ENCODE results near the gene PDX1.
A peak's percentile ranks its signal among the peaks of the same experiment; 100 is the strongest.

Gene PDX1

DNA sequence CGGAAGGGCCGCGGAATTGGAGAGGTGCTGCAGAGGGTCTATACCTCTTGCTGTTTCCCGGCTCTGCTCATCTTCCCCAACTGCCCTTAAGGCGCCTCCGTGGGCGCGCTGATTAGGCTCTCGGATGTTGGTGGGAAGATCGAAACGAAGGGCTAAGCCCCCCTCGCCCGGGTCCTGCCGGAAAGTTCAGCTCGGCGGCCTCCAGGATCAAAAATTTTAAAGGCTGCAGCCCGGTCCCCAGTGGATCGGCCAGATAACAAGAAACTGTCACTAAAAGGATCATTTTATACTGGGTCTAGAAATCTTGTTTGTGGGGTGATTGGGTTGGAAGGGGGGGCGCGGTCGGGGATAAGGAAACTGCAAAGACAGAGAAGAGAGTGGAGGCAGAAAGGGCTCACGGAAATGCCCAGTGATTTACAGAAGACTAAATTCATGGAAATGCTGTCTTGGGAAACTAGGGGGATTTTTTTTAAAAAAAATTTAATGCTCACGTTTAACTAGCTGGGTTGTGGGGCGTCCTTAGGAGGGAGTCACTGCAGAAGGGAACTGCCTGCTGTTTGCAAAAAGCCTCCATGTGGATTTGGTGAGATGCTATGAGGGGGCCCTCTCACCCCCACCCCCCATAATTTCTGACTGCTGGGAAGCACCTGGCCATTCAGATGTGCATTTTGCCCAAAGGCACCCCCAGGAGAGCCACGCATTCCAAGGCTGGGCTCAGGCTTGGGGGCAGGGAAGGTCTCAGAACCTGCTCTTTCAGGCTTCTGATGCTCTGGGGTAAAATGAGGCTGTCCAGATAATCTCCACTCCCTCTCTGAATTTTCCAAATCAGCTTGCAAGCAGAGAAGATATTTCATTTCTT is 41.7 kb downstream of the PDX1 start:
- TF ChIP-seq ZFX (IDR thresholded peaks at IDR 0.05), result no peak
- TF ChIP-seq, protein P1, sequence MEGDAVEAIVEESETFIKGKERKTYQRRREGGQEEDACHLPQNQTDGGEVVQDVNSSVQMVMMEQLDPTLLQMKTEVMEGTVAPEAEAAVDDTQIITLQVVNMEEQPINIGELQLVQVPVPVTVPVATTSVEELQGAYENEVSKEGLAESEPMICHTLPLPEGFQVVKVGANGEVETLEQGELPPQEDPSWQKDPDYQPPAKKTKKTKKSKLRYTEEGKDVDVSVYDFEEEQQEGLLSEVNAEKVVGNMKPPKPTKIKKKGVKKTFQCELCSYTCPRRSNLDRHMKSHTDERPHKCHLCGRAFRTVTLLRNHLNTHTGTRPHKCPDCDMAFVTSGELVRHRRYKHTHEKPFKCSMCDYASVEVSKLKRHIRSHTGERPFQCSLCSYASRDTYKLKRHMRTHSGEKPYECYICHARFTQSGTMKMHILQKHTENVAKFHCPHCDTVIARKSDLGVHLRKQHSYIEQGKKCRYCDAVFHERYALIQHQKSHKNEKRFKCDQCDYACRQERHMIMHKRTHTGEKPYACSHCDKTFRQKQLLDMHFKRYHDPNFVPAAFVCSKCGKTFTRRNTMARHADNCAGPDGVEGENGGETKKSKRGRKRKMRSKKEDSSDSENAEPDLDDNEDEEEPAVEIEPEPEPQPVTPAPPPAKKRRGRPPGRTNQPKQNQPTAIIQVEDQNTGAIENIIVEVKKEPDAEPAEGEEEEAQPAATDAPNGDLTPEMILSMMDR (conservative IDR thresholded peaks at IDR 0.05), result no peak
- peak overlapping the region; percentile 35 for H3K27ac ChIP-seq

DNA sequence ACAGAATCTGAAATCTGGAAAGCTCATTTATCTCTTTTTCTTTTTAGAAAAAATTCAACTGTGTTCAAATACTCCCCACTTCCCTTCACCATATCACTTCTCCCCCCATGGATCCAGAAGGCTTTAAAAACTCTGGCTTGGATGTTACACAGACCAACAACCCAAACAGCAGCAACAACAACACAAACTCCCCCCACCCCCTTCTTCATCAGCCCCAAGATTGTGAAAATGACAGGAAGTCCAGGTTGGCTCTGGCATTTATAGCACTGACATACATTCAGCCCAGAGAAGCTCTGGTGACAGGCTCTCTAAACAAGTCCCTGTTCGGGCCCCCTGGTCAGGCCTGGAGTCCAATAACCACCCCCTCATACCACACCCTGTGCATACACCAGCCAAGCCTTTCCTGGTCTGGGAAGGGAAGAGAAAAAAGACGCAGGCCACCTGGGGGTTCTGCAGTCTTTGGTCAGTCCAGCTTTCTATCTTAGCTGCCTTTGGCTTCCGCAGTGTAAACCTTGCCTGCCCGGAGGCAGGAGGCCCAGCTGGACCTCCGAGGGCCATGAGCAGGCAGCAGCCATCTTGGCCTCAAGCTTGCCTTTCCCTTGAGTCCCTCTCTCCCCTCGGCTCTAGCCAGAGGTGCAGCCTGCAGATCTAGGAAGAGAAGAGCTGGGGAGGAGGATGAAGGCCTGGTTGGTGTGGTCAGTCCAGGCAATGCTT is 42.5 kb downstream of the PDX1 start:
- H3K27ac ChIP-seq, result no peak overlapping the region
- TF ChIP-seq, protein P1 (conservative IDR thresholded peaks at IDR 0.05), result no peak
- no peak for TF ChIP-seq ZFX (IDR thresholded peaks at IDR 0.05)

DNA sequence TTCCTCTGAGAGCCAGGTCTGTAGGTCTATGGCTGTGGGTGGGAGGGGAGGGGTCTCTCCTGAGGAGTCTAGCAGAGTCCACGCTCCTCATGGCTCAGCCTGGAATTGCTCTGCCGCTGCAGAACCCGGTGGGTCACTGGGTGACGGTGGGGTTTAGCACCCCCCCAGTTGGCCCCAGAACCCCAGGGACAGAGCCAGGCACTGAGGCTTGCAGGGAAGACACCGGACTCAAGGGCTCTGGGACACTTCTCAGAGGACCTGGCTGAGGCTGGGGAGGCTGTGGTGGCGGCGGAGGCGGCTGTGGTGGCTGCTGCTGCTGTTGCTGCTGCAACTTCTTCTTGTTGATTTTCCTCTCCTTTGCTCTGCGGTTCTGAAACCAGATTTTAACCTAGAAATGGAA is 43.2 kb downstream of the PDX1 start:
- no peak overlapping the region for H3K27ac ChIP-seq
- TF ChIP-seq, protein P1 (conservative IDR thresholded peaks at IDR 0.05), result no peak
- TF ChIP-seq ZFX (IDR thresholded peaks at IDR 0.05), result no peak

DNA sequence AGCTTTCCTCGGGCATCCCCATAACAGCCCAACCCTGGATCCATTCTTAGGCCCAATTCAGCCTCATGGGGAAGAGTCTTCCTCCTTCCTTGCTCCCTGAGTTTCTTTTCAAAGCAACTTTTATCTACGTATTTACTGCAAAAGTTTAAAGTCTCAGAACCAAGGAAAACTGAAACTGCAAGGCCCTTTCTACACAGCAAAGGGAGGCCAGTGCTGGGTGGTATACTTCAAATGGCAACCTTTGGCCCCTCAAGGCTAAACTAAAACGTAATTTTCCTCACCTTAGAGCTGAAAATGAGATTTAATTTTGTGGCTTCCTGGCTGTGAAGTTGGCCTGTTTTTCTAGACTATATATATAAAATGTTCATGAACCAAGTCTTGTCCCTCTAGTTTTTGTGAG is 43.7 kb downstream of the PDX1 start:
- TF ChIP-seq, protein P1 (conservative IDR thresholded peaks at IDR 0.05), result no peak
- no peak for TF ChIP-seq ZFX (IDR thresholded peaks at IDR 0.05)
- H3K27ac ChIP-seq, result no peak overlapping the region

DNA sequence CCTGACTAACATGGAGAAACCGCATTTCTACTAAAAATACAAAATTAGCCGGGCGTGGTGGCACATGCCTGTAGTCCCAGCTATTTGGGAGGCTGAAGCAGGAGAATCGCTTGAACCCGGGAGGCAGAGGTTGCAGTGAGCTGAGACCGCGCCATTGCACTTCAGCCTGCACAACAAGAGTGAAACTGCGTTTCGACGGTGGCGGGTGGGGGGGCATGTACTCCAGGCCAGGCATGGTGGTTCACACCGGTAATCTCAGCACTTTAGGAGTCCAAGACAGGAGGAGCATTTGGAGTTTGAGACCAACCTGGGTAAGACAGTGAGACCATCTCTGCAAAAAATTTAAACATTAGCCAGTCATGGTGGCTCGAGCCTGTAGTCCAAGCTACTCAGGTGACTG is 44.4 kb downstream of the PDX1 start:
- peak overlapping the region; percentile 88 for H3K27ac ChIP-seq

DNA sequence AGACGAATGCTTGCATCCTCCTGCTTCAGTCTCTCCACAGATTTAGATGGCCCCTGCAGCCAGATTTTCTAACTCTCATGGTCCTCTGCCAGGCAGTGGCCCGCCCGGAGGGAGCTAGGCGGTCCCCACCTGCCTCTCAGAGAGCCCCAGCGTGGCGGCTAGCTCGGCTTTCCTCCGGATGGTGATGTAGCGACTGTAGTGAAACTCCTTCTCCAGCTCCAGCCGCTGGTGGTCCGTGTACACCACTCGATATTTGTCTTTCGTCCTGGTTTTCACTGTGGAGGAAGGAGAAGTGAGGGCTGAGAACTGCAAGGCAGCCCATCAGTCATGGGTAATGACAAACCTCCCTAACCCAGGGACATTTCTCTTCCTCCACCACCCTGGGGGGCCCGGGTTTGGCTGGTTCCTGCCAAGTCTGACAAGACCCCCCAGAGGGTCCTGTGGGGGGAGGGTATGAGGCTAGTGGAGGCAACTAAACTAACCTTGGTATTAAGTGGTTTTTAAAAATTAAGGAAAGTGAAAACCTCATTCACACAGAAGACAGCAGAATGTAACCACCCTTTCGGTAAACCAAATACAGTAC is 45.0 kb downstream of the PDX1 start:
- TF ChIP-seq, protein P1 (conservative IDR thresholded peaks at IDR 0.05), result no peak
- TF ChIP-seq ZFX (IDR thresholded peaks at IDR 0.05), result no peak
- peak overlapping the region; percentile 88 for H3K27ac ChIP-seq

DNA sequence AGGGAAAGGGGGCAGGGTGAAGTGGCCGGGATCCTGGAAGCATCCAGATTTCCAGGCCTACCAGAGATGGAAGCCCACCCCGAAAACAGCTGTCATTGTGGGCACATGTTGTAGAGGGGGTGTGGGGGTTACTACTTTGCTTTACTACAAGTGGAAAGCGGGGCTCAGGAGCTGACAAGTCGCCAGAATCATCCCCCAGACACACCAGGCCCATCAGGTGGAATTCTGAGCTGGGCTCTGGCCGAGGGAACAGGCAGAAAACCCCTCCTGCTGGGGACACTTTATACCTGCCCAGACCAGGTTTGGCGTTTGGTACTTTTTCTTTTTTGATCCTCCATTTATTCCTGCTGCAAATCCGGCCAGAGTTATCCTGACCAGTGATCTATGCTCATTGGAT is 45.5 kb downstream of the PDX1 start:
- TF ChIP-seq ZFX (IDR thresholded peaks at IDR 0.05), result no peak
- TF ChIP-seq, protein P1 (conservative IDR thresholded peaks at IDR 0.05), result no peak
- H3K27ac ChIP-seq, result peak overlapping the region; percentile 88
